ENCODE results near the gene TAOK3.

DNA sequence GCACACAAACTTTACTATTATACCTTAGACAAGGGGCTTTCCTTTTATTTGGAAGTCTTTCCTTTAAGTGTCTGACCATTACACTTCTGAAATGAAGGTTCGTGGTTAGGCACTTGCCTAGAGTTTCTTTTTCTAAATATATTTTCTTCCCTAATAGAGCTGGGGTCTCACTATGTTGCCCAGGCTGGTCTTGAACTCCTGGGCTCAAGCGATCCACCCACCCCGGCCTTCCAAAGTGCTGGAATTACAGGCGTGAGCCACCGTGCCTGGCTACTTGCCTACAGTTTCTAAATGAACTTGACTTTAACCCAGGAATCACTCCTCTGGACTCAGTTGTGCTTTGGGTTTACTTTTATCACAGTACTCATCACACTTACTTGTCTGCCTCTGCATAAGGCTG is 179.2 kb downstream of the TAOK3 start:
- TF ChIP-seq, protein P1, sequence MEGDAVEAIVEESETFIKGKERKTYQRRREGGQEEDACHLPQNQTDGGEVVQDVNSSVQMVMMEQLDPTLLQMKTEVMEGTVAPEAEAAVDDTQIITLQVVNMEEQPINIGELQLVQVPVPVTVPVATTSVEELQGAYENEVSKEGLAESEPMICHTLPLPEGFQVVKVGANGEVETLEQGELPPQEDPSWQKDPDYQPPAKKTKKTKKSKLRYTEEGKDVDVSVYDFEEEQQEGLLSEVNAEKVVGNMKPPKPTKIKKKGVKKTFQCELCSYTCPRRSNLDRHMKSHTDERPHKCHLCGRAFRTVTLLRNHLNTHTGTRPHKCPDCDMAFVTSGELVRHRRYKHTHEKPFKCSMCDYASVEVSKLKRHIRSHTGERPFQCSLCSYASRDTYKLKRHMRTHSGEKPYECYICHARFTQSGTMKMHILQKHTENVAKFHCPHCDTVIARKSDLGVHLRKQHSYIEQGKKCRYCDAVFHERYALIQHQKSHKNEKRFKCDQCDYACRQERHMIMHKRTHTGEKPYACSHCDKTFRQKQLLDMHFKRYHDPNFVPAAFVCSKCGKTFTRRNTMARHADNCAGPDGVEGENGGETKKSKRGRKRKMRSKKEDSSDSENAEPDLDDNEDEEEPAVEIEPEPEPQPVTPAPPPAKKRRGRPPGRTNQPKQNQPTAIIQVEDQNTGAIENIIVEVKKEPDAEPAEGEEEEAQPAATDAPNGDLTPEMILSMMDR (IDR thresholded peaks at IDR 0.05; ENCODE audit: low read depth, low read length, poor library complexity, severe bottlenecking), result no peak
- TF ChIP-seq EZH2phosphoT487 (IDR thresholded peaks at IDR 0.05; ENCODE audit: borderline replicate concordance, low read length), result no peak

Measured in DOHH2 (cell line).